ENCODE measurements around the gene CCDC169. TPM values are rescaled to one million over a fixed set of nuclear protein-coding genes. Genes with fewer than 3 reads are reported as not detected.

The CCDC169 gene
- total and polyA plus RNA-seq, 2 experiments from 2014 or later: 1.9 to 7.7 TPM

DNA sequence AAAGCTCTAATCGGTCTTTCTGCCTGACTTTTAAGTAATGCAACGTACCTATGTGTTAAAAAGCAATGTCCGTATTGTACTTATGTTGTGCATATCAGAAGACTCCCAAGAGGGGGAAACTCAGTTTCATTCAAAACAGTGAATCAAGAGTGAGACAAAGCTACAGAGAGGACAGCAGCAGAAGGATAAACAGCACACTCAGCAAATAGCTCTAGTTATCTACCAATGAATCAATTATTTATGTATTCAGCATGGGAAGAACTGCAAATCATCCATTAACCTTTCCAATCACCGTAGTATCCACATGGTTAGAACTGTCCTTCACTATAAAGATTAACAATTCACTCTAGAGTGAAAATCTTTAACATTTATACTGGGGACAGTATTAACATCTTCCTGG, 46.6 kb downstream of the CCDC169 start:
- Histone ChIP-seq H3K27ac (no peak overlapping the region), H3K4me3 (no peak overlapping the region), H3K36me3 (replicated peaks; ENCODE audit: insufficient read depth, low read depth) (no peaks in the 10 kb centered on the region), H3K79me2 (no peaks in the 10 kb centered on the region), H3K9me2 (replicated peaks; ENCODE audit: insufficient read depth) (no peaks in the 10 kb centered on the region), H4K20me1 (ENCODE audit: insufficient read depth, poor library complexity, severe bottlenecking) (no peaks in the 10 kb centered on the region), H3K9me3 (ENCODE audit: low read depth) (no peaks in the 10 kb centered on the region), H3K27me3 (no peaks in the 10 kb centered on the region), H3K4me1 (ENCODE audit: insufficient read depth) (no peaks in the 10 kb centered on the region), H3K4me2 (no peak overlapping the region), H2AFZ (no peak overlapping the region)
- DNase-seq (ENCODE audit: low spot score): no peak
- no peak for TF ChIP-seq EZH2 (IDR thresholded peaks at IDR 0.05; ENCODE audit: borderline replicate concordance)
- TF ChIP-seq EZH2phosphoT487 (IDR thresholded peaks at IDR 0.05; ENCODE audit: low read depth, severe bottlenecking, unreplicated experiment): no peak
- TF ChIP-seq, protein P1, sequence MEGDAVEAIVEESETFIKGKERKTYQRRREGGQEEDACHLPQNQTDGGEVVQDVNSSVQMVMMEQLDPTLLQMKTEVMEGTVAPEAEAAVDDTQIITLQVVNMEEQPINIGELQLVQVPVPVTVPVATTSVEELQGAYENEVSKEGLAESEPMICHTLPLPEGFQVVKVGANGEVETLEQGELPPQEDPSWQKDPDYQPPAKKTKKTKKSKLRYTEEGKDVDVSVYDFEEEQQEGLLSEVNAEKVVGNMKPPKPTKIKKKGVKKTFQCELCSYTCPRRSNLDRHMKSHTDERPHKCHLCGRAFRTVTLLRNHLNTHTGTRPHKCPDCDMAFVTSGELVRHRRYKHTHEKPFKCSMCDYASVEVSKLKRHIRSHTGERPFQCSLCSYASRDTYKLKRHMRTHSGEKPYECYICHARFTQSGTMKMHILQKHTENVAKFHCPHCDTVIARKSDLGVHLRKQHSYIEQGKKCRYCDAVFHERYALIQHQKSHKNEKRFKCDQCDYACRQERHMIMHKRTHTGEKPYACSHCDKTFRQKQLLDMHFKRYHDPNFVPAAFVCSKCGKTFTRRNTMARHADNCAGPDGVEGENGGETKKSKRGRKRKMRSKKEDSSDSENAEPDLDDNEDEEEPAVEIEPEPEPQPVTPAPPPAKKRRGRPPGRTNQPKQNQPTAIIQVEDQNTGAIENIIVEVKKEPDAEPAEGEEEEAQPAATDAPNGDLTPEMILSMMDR (IDR thresholded peaks at IDR 0.05; ENCODE audit: poor library complexity): no peak
- WGBS (ENCODE audit: low lambda C conversion rate, missing lambda C conversion rate): 62% methylated on average over 4 of the region's 4 CpGs

DNA sequence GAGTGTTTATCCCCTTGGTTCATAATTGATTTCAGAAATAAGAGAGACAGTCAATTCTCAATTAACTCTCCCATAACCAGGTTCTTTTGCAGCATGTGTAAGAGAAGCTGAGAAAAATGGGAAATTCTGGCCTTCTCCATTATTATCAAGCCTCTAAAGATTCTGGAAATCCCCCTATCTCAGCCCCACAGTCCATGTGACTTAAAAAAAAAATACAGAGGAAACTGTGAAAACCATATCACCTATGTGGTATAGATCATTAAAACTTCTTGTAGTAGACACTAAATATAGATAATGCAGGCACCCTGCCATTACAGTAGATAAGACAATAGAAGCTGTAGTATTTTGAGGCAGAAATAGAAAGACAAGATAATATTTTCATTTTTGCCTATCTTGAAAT, 48.9 kb downstream of the CCDC169 start:
- Histone ChIP-seq H3K27ac (no peak overlapping the region), H4K20me1 (ENCODE audit: insufficient read depth, poor library complexity, severe bottlenecking) (no peaks in the 10 kb centered on the region), H3K9me3 (ENCODE audit: low read depth) (no peaks in the 10 kb centered on the region), H3K4me3 (no peak overlapping the region), H3K4me1 (ENCODE audit: insufficient read depth) (no peaks in the 10 kb centered on the region), H3K27me3 (no peaks in the 10 kb centered on the region), H3K79me2 (no peaks in the 10 kb centered on the region), H3K36me3 (replicated peaks; ENCODE audit: insufficient read depth, low read depth) (no peaks in the 10 kb centered on the region), H2AFZ (no peak overlapping the region), H3K9me2 (replicated peaks; ENCODE audit: insufficient read depth) (no peaks in the 10 kb centered on the region), H3K4me2 (no peak overlapping the region)
- TF ChIP-seq, protein P1 (IDR thresholded peaks at IDR 0.05; ENCODE audit: poor library complexity): no peak
- TF ChIP-seq EZH2 (IDR thresholded peaks at IDR 0.05; ENCODE audit: borderline replicate concordance) (no peak), EZH2phosphoT487 (IDR thresholded peaks at IDR 0.05; ENCODE audit: low read depth, severe bottlenecking, unreplicated experiment) (no peak)
- DNase-seq (ENCODE audit: low spot score): no peak

DNA sequence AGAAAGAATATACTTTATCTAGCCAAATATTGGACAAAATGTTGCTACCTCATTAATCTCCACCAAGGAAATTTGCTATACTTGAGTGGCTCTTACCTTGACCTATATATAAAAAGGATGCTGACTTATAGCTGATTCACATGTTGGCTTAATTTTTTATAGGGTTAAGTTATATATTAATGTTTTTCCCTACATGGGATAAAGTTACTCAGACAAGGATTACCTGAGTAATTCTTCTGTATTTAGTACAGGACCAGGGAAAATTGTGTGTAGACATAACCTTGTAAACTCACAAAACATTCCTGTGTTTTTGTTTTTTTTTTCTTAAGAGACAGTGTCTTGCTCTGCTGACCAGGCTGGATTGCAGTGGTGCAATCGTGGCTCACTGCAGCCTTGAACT, 52.6 kb downstream of the CCDC169 start:
- Histone ChIP-seq H3K36me3 (replicated peaks; ENCODE audit: insufficient read depth, low read depth) (no peaks in the 10 kb centered on the region), H2AFZ (no peak overlapping the region), H3K4me1 (ENCODE audit: insufficient read depth) (no peaks in the 10 kb centered on the region), H3K4me3 (no peak overlapping the region), H3K27ac (no peak overlapping the region), H3K4me2 (no peak overlapping the region), H3K27me3 (no peaks in the 10 kb centered on the region), H3K9me3 (ENCODE audit: low read depth) (no peaks in the 10 kb centered on the region), H4K20me1 (ENCODE audit: insufficient read depth, poor library complexity, severe bottlenecking) (no peaks in the 10 kb centered on the region), H3K79me2 (no peaks in the 10 kb centered on the region), H3K9me2 (replicated peaks; ENCODE audit: insufficient read depth) (no peaks in the 10 kb centered on the region)
- 67% methylated on average over 1 of the region's 1 CpG for WGBS (ENCODE audit: low lambda C conversion rate, missing lambda C conversion rate)
- DNase-seq (ENCODE audit: low spot score): no peak
- no peak for TF ChIP-seq EZH2phosphoT487 (IDR thresholded peaks at IDR 0.05; ENCODE audit: low read depth, severe bottlenecking, unreplicated experiment)
- TF ChIP-seq, protein P1 (IDR thresholded peaks at IDR 0.05; ENCODE audit: poor library complexity): no peak
- no peak for TF ChIP-seq EZH2 (IDR thresholded peaks at IDR 0.05; ENCODE audit: borderline replicate concordance)

DNA sequence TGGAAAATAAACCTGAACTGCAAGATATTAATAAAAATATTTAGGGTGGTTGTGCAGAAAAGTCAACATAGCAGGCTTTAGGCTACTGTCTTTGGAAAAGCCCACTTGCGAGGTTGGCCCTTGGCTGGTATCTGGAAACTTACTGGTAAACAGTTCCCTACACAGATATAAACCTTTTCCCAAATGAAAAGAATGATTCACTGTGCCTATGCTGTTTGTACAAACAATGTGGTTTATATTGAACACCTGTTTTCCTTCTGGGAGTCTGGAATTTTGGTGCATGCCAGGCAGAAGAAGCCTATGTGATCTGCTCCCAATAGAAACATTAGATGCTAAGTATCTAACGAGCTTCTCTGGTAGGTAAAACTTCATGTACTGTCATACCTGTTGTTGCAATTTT, 53.5 kb downstream of the CCDC169 start:
- H3K27me3 ChIP-seq: no peaks in the 10 kb centered on the region
- H3K4me1 ChIP-seq (ENCODE audit: insufficient read depth): no peaks in the 10 kb centered on the region
- no peaks in the 10 kb centered on the region for H3K9me3 ChIP-seq (ENCODE audit: low read depth)
- no peak for DNase-seq (ENCODE audit: low spot score)
- no peak overlapping the region for H3K4me3 ChIP-seq
- H3K79me2 ChIP-seq: no peaks in the 10 kb centered on the region
- H3K36me3 ChIP-seq (replicated peaks; ENCODE audit: insufficient read depth, low read depth): no peaks in the 10 kb centered on the region
- TF ChIP-seq EZH2 (IDR thresholded peaks at IDR 0.05; ENCODE audit: borderline replicate concordance): no peak
- no peak for TF ChIP-seq EZH2phosphoT487 (IDR thresholded peaks at IDR 0.05; ENCODE audit: low read depth, severe bottlenecking, unreplicated experiment)
- TF ChIP-seq, protein P1 (IDR thresholded peaks at IDR 0.05; ENCODE audit: poor library complexity): no peak
- 85% methylated on average over 2 of the region's 2 CpGs for WGBS (ENCODE audit: low lambda C conversion rate, missing lambda C conversion rate)
- H2AFZ ChIP-seq: no peak overlapping the region
- H3K27ac ChIP-seq: no peak overlapping the region
- no peaks in the 10 kb centered on the region for H4K20me1 ChIP-seq (ENCODE audit: insufficient read depth, poor library complexity, severe bottlenecking)
- H3K9me2 ChIP-seq (replicated peaks; ENCODE audit: insufficient read depth): no peaks in the 10 kb centered on the region
- H3K4me2 ChIP-seq: no peak overlapping the region

Data from hepatocyte (in vitro differentiated cells).